Activated T-helper 2 cell treated with anti-CD3 and anti-CD28 coated beads, Interferon-gamma antibody, Interleukin-2, Interleukin-4, amounts not matched to agents 10 μg/mL and 5 μg/mL and 100 μg/mL, durations not matched to agents 14 hours and 24 hours and 36 hours (primary cell): Measurements from ENCODE around the gene ANKRD24. TPM values are rescaled to one million over a fixed set of nuclear protein-coding genes. Genes with fewer than 3 reads are reported as not detected.
"Not testable (repeated sequence)": the region's sequence is repeated elsewhere in the genome, so short reads cannot be mapped to it uniquely, and the experiment has no call there.

Source experiments
- DNase-seq: peaks from one replicate; pipeline ENCODE4 v3.0.0; 2021; ENCODE audit warnings: low spot score
- H3K27ac Mint-ChIP-seq: one replicate; pipeline ENCODE4 v1.8.0; 2021; ENCODE audit warnings: mixed read lengths
- H3K27me3 Mint-ChIP-seq: one replicate; pipeline ENCODE4 v1.8.0; 2021; ENCODE audit warnings: low read depth, mixed read lengths
- H3K36me3 Mint-ChIP-seq: one replicate; pipeline ENCODE4 v1.8.0; 2021; ENCODE audit warnings: low read depth, mixed read lengths
- H3K4me1 Mint-ChIP-seq: one replicate; pipeline ENCODE4 v1.8.0; 2021; ENCODE audit warnings: low read depth, mixed read lengths
- H3K4me3 Mint-ChIP-seq: one replicate; pipeline ENCODE4 v1.8.0; 2021; ENCODE audit warnings: low read depth, mild to moderate bottlenecking, moderate library complexity, mixed read lengths
- H3K9me3 Mint-ChIP-seq: one replicate; pipeline ENCODE4 v1.8.0; 2021; ENCODE audit warnings: mixed read lengths
- intact Hi-C: fragments of 100-400 bp; cut with micrococcal nuclease; formaldehyde crosslinking; loops from one replicate; pipeline ENCODE4 v1.15.1; 2023
- total RNA-seq: library from RNA; stranded (reverse); gene quantifications from 2 replicates; pipeline ENCODE4 v1.2.3, GENCODE V29; 2022

Gene ANKRD24
- total RNA-seq, 1 donor from 2014 or later: 0.50 TPM

DNA sequence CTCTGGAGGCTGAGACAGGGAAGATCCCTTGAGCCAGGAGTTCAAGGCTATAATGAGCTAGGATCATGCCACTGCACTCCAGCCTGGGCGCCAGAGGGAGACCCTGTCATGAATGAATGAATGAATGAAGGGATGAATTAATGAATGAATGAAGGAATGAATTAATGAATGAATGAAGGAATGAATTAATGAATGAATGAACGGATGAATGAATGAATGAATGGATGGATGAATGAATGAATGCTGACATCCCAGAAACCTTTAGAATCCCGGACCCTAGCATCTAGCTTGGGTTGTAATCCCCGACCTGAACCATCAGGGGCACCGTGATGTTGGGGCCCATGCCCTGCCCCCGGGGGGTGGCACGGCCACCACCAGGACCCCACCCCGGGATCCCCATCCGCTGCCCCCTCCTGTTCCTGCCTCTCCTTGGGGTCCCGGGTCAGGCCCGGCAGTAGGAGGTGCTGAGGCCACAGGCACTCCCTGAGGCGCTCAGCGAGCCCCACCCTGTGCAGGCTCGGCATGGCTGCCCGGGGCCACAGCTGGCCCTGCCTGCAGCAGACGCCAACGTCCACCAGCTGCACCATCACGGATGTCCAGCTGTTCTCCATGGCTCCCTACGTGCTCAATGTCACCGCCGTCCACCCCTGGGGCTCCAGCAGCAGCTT lies 50.3 kb downstream of the ANKRD24 start:
- Mint-ChIP-seq H3K36me3 (peaks cover 6% of the 10 kb centered on the region), H3K4me3 (no peak overlapping the region), H3K27ac (no peak overlapping the region), H3K4me1 (peaks cover 2% of the 10 kb centered on the region), H3K27me3 (no peaks in the 10 kb centered on the region), H3K9me3 (no peaks in the 10 kb centered on the region)
- intact Hi-C loops: no loop called here
- no peak for DNase-seq

DNA sequence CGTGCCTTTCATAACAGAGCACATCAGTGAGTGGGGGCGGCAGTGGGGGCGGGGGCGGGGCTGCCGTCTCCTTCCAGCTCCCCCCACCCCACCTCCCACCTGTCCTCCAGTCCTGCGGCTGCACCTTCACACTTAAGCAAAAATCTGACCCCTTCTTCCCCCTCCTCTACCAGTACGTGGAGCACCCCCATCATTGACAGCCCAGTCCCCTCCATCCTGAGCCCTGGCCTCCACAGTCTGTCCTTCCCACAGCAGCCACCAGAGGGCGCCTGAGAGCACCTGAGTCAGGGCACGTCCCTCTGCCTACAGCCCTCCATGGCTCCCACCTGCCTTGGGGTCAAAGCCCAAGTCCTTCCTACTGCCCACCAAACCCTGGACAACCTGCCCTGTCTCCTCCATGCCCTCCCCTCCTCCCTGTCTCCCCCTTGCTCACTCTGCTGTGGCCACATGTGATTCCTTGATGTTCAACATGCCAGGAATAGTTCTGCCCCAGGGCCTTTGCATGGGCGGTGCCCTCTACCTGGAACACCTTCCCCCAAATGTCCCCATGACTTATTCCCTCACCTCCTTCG lies 50.9 kb downstream of the ANKRD24 start:
- peak; percentile 53 for DNase-seq
- peaks cover 6% of the 10 kb centered on the region for H3K36me3 Mint-ChIP-seq
- no peaks in the 10 kb centered on the region for H3K9me3 Mint-ChIP-seq
- peak overlapping the region; percentile 56 for H3K27ac Mint-ChIP-seq
- H3K27me3 Mint-ChIP-seq: no peaks in the 10 kb centered on the region
- intact Hi-C loops: no loop called here
- no peak overlapping the region for H3K4me3 Mint-ChIP-seq
- peaks cover 2% of the 10 kb centered on the region for H3K4me1 Mint-ChIP-seq

DNA sequence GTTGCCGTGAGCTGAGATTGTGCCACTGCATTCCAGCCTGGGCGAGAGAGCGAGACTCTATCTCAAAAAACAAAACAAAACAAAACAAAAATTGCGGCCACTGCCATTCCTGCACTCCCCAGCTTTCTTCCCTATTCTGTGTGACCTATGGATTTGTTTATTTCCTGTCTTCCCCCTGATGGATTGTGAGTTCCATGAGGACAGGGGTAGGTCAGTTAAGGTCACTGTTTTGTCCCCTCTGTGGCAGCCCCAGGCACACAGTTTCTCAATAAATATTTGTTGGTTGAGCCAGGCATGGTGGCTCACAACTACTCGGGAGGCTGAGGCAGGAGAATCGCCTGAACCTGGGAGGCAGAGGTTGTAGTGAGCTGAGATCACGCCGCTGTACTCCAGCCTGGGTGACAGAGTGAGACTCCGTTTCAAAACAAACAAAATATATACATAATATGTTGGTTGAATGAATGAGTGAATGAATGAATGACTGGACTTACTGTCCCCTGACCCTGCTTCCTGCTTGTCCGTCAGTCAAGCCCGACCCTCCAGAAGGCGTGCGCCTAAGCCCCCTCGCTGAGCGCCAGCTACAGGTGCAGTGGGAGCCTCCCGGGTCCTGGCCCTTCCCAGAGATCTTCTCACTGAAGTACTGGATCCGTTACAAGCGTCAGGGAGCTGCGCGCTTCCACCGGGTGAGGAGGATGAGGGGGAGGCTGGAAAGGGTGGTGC lies 51.8 kb downstream of the ANKRD24 start:
- intact Hi-C loops: no loop called here
- DNase-seq: no peak
- Mint-ChIP-seq H3K4me3 (no peak overlapping the region), H3K9me3 (no peaks in the 10 kb centered on the region), H3K27ac (no peak overlapping the region), H3K4me1 (peaks cover 2% of the 10 kb centered on the region), H3K27me3 (no peaks in the 10 kb centered on the region), H3K36me3 (peaks cover 6% of the 10 kb centered on the region)

DNA sequence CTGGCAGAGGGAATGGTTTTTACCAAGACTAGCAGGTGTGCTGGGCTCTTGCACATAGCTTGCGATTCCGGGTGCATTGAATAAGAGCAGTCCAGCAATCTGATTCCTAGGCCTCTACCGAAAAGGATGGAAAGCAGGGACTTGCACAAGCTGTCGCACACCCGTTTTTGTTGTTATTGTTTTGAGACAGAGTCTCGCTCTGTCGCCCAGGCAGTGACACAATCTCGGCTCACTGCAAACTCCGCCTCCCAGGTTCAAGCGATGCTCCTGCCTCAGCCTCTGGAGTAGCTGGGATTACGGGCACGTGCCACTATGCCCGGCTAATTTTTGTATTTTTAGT lies 52.3 kb downstream of the ANKRD24 start:
- intact Hi-C loops: no loop called here
- no peak overlapping the region for H3K4me3 Mint-ChIP-seq
- H3K4me1 Mint-ChIP-seq: no peaks in the 10 kb centered on the region
- H3K27me3 Mint-ChIP-seq: no peaks in the 10 kb centered on the region
- no peaks in the 10 kb centered on the region for H3K9me3 Mint-ChIP-seq
- H3K27ac Mint-ChIP-seq: no peak overlapping the region
- peaks cover 6% of the 10 kb centered on the region for H3K36me3 Mint-ChIP-seq
- no peak for DNase-seq

DNA sequence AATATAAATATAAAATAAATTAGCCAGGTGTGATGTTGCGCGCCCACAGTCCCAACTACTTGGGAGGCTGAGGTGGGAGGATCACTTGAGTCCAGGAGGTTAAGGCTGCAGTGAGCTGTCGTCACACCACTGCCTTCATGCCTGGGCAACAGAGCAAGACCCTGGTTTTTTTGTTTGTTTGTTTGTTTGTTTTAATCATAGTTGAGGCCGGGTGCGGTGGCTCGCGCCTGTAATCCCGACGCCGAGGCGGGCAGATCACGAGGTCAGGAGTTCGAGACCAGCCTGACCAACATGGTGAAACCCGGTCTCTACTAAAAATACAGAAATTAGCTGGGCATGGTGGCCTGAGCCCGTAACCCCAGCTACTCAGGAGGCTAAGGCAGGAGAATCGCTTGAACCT lies 55.0 kb downstream of the ANKRD24 start:
- H3K27ac Mint-ChIP-seq, H3K36me3 Mint-ChIP-seq, H3K4me1 Mint-ChIP-seq, H3K9me3 Mint-ChIP-seq, intact Hi-C loops, H3K27me3 Mint-ChIP-seq, DNase-seq, H3K4me3 Mint-ChIP-seq: not testable (repeated sequence)

DNA sequence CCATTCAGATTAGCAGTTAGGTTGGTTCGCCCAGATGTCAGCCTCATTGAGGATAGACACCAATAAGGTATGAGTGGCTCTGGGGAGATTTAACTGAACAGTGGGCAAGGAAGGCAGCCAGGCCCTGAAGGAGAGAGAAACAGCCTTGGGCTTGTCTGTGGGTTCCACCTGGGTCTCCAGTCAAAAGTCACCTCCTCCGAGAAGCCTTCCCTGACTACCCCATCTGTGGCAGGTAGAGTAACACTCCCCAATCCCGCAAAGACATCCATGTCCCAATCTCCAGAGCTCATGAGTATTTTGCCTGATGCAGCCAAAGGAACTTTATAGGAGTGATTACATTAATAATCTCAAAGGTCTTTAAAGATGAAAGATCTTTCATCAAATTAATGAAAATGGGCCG lies 56.3 kb downstream of the ANKRD24 start:
- no peaks in the 10 kb centered on the region for H3K36me3 Mint-ChIP-seq
- no peak for DNase-seq
- no peak overlapping the region for H3K4me3 Mint-ChIP-seq
- intact Hi-C loops: no loop called here
- H3K27ac Mint-ChIP-seq: no peak overlapping the region
- peaks cover 9% of the 10 kb centered on the region for H3K9me3 Mint-ChIP-seq
- no peaks in the 10 kb centered on the region for H3K4me1 Mint-ChIP-seq
- H3K27me3 Mint-ChIP-seq: no peaks in the 10 kb centered on the region

DNA sequence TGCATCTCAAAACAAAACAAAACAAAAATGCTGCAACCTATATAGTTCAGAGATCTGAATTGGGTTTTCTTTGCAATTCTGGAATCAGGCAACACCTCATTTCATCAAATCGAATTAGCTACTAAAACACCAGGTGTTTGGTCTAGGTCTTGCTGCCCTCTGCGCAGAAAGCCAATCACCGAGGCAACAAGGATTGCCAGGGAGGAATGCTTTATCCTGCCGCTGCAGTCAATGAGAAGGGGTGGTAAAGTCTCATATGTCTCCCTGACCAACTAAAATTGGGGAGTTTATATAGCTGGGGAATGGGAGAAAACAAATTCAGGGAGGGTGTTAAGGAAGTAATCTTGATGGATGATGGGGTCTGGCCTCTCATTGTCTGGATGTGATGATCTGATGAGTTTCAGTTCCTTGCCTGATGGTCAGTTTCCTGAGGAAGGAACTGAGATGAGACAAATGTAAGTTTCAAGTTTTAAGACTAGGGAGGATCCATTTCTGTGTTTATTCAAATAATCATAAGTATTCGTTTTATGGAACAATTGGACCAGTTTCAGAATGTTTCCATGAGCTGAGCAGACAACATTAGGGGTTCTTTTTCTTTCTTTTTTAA lies 59.4 kb downstream of the ANKRD24 start:
- Mint-ChIP-seq H3K27ac (no peak overlapping the region), H3K36me3 (no peaks in the 10 kb centered on the region), H3K4me3 (no peak overlapping the region), H3K27me3 (no peaks in the 10 kb centered on the region), H3K9me3 (peaks cover 9% of the 10 kb centered on the region), H3K4me1 (peaks cover 5% of the 10 kb centered on the region)
- no peak for DNase-seq
- intact Hi-C loops: no loop called here

DNA sequence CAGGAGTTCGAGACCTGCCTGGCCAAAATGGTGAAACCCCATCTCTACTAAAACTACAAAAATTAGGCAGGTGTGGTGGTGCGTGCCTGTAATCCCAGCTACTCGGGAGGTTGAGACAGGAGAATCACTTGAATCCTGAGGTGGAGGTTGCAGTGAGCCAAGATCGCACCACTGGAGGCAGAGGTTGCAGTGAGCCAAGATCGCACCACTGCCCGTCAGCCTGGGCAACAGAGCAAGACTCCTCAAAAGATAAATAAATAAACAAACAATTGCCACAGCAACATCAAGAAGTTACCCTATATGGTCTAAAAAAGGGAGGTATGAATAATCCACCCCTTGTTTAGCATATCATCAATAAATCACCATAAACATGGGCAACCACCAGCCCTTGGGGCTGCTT lies 63.4 kb downstream of the ANKRD24 start:
- not testable (repeated sequence) for DNase-seq, H3K27ac Mint-ChIP-seq

DNA sequence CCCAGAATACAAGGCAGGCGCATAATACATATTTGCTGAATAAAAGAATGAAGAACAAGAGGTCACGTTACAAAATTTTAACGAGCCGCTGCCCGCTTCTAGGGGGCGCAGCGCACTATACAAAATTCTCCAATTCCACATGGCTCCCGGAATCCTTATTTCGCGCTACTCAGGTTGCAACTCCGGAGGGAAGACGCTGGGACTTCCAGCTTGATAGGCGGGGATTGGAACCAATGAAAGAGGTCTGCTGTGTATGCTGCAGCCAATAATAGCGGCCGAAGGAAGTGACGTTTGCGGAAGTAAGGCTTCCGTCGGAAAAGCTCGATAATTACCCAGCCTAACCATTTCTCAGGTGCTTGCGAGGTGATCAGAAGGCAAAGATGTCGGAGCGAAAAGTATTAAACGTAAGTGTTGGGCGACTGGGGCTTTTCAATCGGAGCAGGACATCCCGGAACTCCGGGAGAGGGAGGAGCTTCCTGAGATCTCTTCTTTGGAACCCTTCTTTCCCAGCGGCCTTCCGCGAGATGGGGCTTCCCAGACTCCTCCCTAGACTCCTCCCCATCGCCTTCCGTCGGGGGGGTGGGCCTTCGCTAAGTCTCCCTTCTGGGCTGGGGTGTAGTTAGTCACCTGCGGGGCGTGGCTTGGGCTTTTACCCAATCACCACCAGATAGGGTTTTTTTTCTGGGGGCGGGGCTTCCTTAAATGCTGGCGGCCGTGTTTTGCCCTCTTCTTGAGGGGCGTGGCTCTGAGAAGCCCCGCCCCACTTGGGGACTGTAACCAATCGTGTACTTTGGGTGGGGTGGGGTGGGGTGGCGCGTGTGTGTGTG lies 64.5 kb downstream of the ANKRD24 start, which contains the start of gene YJU2:
Gene YJU2, plus strand, starts transcription at position 314 of the 827 bp plus-strand sequence. Its CDS starts 67 bp downstream, at position 381.
- intact Hi-C loops: loop anchor here (1.0 to 5.0 kb wide), 4 partner anchors 18 to 210 kb away; partner anchors contain the start of genes CHAF1A, EBI3, UBXN6 and ZBTB7A
- no peaks in the 10 kb centered on the region for H3K27me3 Mint-ChIP-seq
- peaks cover 37% of the 10 kb centered on the region for H3K36me3 Mint-ChIP-seq

More for the DNA sequence above, 63.4 kb downstream of the ANKRD24 start:
- not testable (repeated sequence) for H3K9me3 Mint-ChIP-seq, H3K27me3 Mint-ChIP-seq
- peak overlapping the region; percentile 8 for H3K4me3 Mint-ChIP-seq
- peaks cover 27% of the 10 kb centered on the region for H3K36me3 Mint-ChIP-seq
- intact Hi-C loops: loop anchor here (2.0 to 5.0 kb wide), 2 partner anchors 157 to 179 kb away; partner anchors contain the start of genes CHAF1A and ZBTB7A
- H3K4me1 Mint-ChIP-seq: peaks cover 10% of the 10 kb centered on the region

DNA sequence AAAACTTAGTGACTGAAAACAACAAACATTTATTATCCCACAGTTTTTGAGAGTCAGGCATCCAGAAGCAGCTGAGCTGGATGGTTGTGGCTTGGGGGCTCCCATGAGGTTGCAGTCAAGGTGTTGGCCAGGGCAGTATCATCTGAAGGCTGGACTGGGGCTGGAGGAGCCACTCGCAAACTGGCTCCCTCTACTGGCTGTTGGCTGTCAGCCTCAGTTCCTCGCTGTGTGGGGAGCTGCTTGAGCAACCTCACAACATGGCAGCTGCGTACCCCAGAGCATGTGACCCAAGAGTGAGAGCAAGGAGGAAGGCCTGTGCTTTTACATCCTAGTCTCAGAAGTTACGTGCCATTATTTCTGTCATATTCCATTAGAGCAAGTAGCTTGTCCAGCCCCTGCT lies 74.1 kb downstream of the ANKRD24 start:
- DNase-seq: no peak
- Mint-ChIP-seq H3K27ac (no peak overlapping the region), H3K36me3 (peaks cover 74% of the 10 kb centered on the region), H3K9me3 (peaks cover 10% of the 10 kb centered on the region), H3K4me3 (no peak overlapping the region), H3K4me1 (no peaks in the 10 kb centered on the region), H3K27me3 (no peaks in the 10 kb centered on the region)
- intact Hi-C loops: no loop called here

More for the DNA sequence above, 64.5 kb downstream of the ANKRD24 start, which contains the start of gene YJU2:
- peak within 1 kb of the TSS; percentile 96 for H3K27ac Mint-ChIP-seq
- peak; percentile 99 for DNase-seq
- H3K4me3 Mint-ChIP-seq: peak within 1 kb of the TSS; percentile 88
- peaks cover 10% of the 10 kb centered on the region for H3K4me1 Mint-ChIP-seq
- peaks cover 6% of the 10 kb centered on the region for H3K9me3 Mint-ChIP-seq

DNA sequence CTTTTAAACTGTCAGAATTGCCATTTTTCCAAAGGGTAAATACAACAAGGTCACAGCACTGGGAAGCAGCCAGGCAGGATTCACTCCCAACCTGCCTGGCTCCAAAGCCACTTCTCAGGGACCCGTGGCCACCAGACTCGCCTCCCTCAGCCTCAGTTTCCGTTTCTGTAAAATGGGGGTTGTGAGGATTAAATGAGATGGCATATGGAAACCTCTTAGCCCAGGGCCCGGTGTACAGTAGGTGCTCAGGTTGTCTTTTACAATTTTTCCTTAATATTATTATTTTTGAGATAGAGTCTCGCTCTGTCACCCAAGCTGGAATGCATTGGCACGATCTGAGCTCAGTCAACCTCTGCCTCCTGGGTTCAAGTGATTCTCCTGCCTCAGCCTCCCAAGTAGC lies 74.5 kb downstream of the ANKRD24 start:
- Mint-ChIP-seq H3K27ac (no peak overlapping the region), H3K27me3 (no peaks in the 10 kb centered on the region), H3K4me3 (no peak overlapping the region), H3K9me3 (peaks cover 10% of the 10 kb centered on the region), H3K36me3 (peaks cover 72% of the 10 kb centered on the region), H3K4me1 (no peaks in the 10 kb centered on the region)
- intact Hi-C loops: no loop called here
- DNase-seq: no peak

DNA sequence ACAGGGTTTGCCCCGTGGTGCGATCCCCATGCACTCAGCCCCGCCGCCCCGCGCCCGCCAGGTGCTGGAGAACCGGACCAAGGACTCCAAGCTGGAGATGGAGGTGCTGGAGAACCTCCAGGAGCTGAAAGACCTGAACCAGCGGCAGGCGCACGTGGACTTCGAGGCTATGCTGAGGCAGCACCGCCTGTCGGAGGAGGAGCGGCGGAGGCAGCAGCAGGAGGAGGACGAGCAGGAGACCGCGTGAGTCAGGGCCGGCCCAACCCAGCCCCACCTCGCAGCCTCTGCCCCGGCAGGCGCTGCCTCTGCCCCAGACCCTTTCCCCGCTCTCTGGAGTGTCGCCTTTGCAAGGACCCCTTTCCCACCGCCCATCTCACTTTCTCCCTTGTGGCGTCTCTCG lies 75.7 kb downstream of the ANKRD24 start:
- H3K27ac Mint-ChIP-seq: no peak overlapping the region
- DNase-seq: no peak
- H3K9me3 Mint-ChIP-seq: peaks cover 10% of the 10 kb centered on the region
- no peak overlapping the region for H3K4me3 Mint-ChIP-seq
- no peaks in the 10 kb centered on the region for H3K4me1 Mint-ChIP-seq
- H3K27me3 Mint-ChIP-seq: no peaks in the 10 kb centered on the region
- intact Hi-C loops: no loop called here
- peaks cover 63% of the 10 kb centered on the region for H3K36me3 Mint-ChIP-seq
